Measurements from ENCODE around the gene PCDHB15.

DNA sequence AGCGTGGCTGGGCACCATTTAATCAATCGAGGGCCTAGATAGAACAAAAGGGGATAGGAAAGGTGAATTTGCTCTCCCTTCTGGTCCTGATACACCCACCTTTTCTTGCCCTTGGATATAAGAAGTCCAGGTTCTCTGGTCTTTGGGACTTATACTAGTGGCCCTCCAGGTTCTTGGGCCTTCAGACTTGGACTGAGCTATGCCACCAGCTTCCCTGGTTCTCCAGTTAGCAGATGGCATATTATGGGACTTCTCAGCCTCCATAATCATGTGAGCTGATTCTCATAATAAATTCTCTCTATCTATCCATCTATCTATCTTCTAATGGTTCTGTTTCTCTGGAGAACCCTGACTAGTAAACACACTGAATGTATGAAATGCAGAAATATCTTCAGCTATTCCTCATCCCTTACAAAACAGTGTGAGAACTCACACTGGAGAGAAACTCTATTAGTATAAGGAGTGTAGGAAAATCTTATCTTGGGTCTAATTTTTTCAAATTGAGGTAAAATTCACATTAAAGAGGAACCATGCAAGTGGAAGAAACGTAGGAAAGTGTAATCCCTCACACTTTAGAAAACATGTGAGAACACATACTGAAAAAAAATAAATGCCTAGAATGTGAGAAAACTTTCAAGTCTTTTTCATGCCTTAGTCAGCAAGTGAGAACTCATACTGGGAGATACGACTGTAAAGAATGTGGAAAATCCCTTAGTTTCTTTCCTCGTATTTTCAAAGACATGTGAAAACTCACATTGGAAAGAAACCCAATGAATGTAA lies 15.5 kb downstream of the PCDHB15 start:
- TF ChIP-seq SUZ12 (IDR thresholded peaks at IDR 0.05; ENCODE audit: extremely low read depth, insufficient read depth, insufficient read length) (no peak), ZNF274 (IDR thresholded peaks at IDR 0.05; ENCODE audit: low read depth, low read length) (peak; percentile 78)

Measured in NT2/D1 (cell line).